Neural progenitor cell (in vitro differentiated cells): ENCODE measurements around the gene HMG20A.

Source experiments
- CTCF ChIP-seq: fragments of 200-600 bp; sonication (generic); IDR thresholded peaks from 2 replicates; pipeline ENCODE4 v1.5.1; 2017; ENCODE audit warnings: antibody characterized with exemption, mild to moderate bottlenecking
- EZH2 ChIP-seq: fragments of 200-600 bp; sonication (generic); IDR thresholded peaks from 2 replicates; pipeline ENCODE4 v1.6.1; 2017; ENCODE audit warnings: antibody characterized with exemption, mild to moderate bottlenecking, moderate library complexity
- EZH2phosphoT487 ChIP-seq: fragments of 200-600 bp; sonication (generic); IDR thresholded peaks from 2 replicates; pipeline ENCODE4 v1.6.1; 2017; ENCODE audit warnings: antibody characterized with exemption

- no peak for TF ChIP-seq CTCF
- no peak for TF ChIP-seq EZH2
- no peak for TF ChIP-seq EZH2phosphoT487
Observed at GRCh38 chr15:77414789-77415442, 5.8 kb upstream of the HMG20A start.
